GM23338 (cell line): Measurements from ENCODE around the gene CASP3. TPM values are rescaled to one million over a fixed set of nuclear protein-coding genes. Genes with fewer than 3 reads are reported as not detected.
A peak's percentile ranks its signal among the peaks of the same experiment; 100 is the strongest.

Experiments
- ATAC-seq: fragments of 200-7000 bp; cut with Tn5 transposase; 3 replicates; pipeline ENCODE4 v1.9.1; 2020
- DNase-seq: peaks from one replicate; pipeline ENCODE4 v3.0.0-alpha.2; 2015; ENCODE audit warnings: low spot score
- H2AFZ ChIP-seq: fragments of 200-600 bp; sonication (generic); 2 replicates; pipeline ENCODE4 v1.8.0; 2016; ENCODE audit warnings: antibody characterized with exemption, mild to moderate bottlenecking, moderate library complexity
- H3F3A ChIP-seq: fragments of 200-600 bp; sonication (generic); replicated peaks from 2 replicates; pipeline ENCODE4 v1.8.0; 2017; ENCODE audit warnings: antibody characterized with exemption, mixed run types, low read depth
- H3K27ac ChIP-seq: fragments of 200-600 bp; sonication (generic); 2 replicates; pipeline ENCODE4 v1.6.1; 2016; ENCODE audit warnings: low read depth
- H3K27me3 ChIP-seq: fragments of 200-600 bp; sonication (generic); 2 replicates; pipeline ENCODE4 v1.8.0; 2016; ENCODE audit warnings: mild to moderate bottlenecking, mixed run types, moderate library complexity; ENCODE audit not compliant: insufficient read depth
- H3K36me3 ChIP-seq: fragments of 200-600 bp; sonication (generic); 2 replicates; pipeline ENCODE4 v1.8.0; 2016; ENCODE audit warnings: mild to moderate bottlenecking; ENCODE audit not compliant: insufficient read depth
- H3K4me1 ChIP-seq: fragments of 200-600 bp; sonication (generic); 2 replicates; pipeline ENCODE4 v1.8.0; 2016; ENCODE audit warnings: mild to moderate bottlenecking, moderate library complexity; ENCODE audit not compliant: insufficient read depth
- H3K4me2 ChIP-seq: fragments of 200-600 bp; sonication (generic); 2 replicates; pipeline ENCODE4 v1.7.1; 2017; ENCODE audit warnings: mixed run types
- H3K4me3 ChIP-seq: fragments of 200-600 bp; sonication (generic); 2 replicates; pipeline ENCODE4 v1.6.1; 2016; ENCODE audit warnings: mixed run types
- H3K79me2 ChIP-seq: fragments of 200-600 bp; sonication (generic); replicated peaks from 2 replicates; pipeline ENCODE4 v1.8.0; 2017; ENCODE audit warnings: mild to moderate bottlenecking; ENCODE audit not compliant: insufficient read depth
- H3K9me2 ChIP-seq: fragments of 200-600 bp; sonication (generic); 2 replicates; pipeline ENCODE4 v1.8.0; 2017; ENCODE audit not compliant: insufficient read depth
- H4K20me1 ChIP-seq: fragments of 200-600 bp; sonication (generic); replicated peaks from 2 replicates; pipeline ENCODE4 v1.8.0; 2017; ENCODE audit warnings: mild to moderate bottlenecking; ENCODE audit not compliant: insufficient read depth
- H3K27ac Mint-ChIP-seq: 2 replicates; pipeline ENCODE4 v1.8.0; 2020; ENCODE audit warnings: inconsistent platforms, mild to moderate bottlenecking, moderate library complexity, mixed read lengths
- H3K27me3 Mint-ChIP-seq: 3 replicates; pipeline ENCODE4 v1.8.0; 2022; ENCODE audit warnings: low read depth, mild to moderate bottlenecking, moderate library complexity, mixed read lengths, inconsistent platforms; ENCODE audit not compliant: insufficient read depth, poor library complexity
- H3K36me3 Mint-ChIP-seq: 3 replicates; pipeline ENCODE4 v1.8.0; 2021; ENCODE audit warnings: low read depth, mild to moderate bottlenecking, inconsistent platforms, moderate library complexity, mixed read lengths
- H3K4me1 Mint-ChIP-seq: 3 replicates; pipeline ENCODE4 v1.8.0; 2020; ENCODE audit warnings: mild to moderate bottlenecking, inconsistent platforms, mixed read lengths
- H3K4me3 Mint-ChIP-seq: 3 replicates; pipeline ENCODE4 v1.8.0; 2021; ENCODE audit warnings: moderate library complexity, mild to moderate bottlenecking, inconsistent platforms, mixed read lengths
- H3K9me3 Mint-ChIP-seq: 3 replicates; pipeline ENCODE4 v1.8.0; 2020; ENCODE audit warnings: moderate library complexity, mild to moderate bottlenecking, inconsistent platforms, mixed read lengths
- CREB1 ChIP-seq: fragments of 250-450 bp; sonication (Bioruptor Pico); IDR thresholded peaks from 2 replicates; pipeline ENCODE4 v1.5.0; 2020; ENCODE audit warnings: low read depth, mild to moderate bottlenecking, moderate library complexity
- CTCF ChIP-seq, 2 experiments: fragments of 200-600 bp in 1 of 2; sonication (generic) in 1 of 2; conservative IDR thresholded peaks; 2 replicates each; pipeline versions ENCODE4 v1.5.1 to v1.6.1; 2016 to 2017; ENCODE audit warnings: antibody characterized with exemption in 2 of 2, low read depth in 2 of 2, mild to moderate bottlenecking in 2 of 2, moderate library complexity in 1 of 2
- EZH2 ChIP-seq: fragments of 200-600 bp; sonication (generic); IDR thresholded peaks from one replicate; pipeline ENCODE4 v1.8.0; 2017; ENCODE audit warnings: antibody characterized with exemption, mild to moderate bottlenecking, low read depth; ENCODE audit not compliant: unreplicated experiment
- EZH2phosphoT487 ChIP-seq: fragments of 200-600 bp; sonication (generic); IDR thresholded peaks from one replicate; pipeline ENCODE4 v1.8.1; 2018; ENCODE audit warnings: antibody characterized with exemption; ENCODE audit not compliant: unreplicated experiment
- JUNB ChIP-seq: IDR thresholded peaks from one replicate; pipeline ENCODE4 v1.6.1; 2016; ENCODE audit warnings: antibody characterized with exemption; ENCODE audit not compliant: unreplicated experiment
- NANOG ChIP-seq: IDR thresholded peaks from 2 replicates; pipeline ENCODE4 v1.6.1; 2016; ENCODE audit warnings: antibody characterized with exemption, borderline replicate concordance
- POLR2AphosphoS5 ChIP-seq: IDR thresholded peaks from 2 replicates; pipeline ENCODE4 v1.6.1; 2016; ENCODE audit warnings: antibody characterized with exemption, low read depth
- STAT1 ChIP-seq: IDR thresholded peaks from one replicate; pipeline ENCODE4 v1.6.1; 2016; ENCODE audit warnings: antibody characterized with exemption; ENCODE audit not compliant: unreplicated experiment
- ZNF114 ChIP-seq: fragments of 250-450 bp; sonication (Bioruptor Pico); IDR thresholded peaks from 2 replicates; pipeline ENCODE4 v1.5.0; 2020; ENCODE audit warnings: mild to moderate bottlenecking, moderate library complexity
- ZNF331 ChIP-seq: fragments of 250-450 bp; sonication (Bioruptor Pico); IDR thresholded peaks from 2 replicates; pipeline ENCODE4 v1.5.0; 2020; ENCODE audit warnings: low read depth, mild to moderate bottlenecking, moderate library complexity
- ZNF462 ChIP-seq: fragments of 250-450 bp; sonication (Bioruptor Pico); IDR thresholded peaks from 2 replicates; pipeline ENCODE4 v1.5.0; 2020; ENCODE audit warnings: mild to moderate bottlenecking, moderate library complexity
- polyA plus RNA-seq: library from polyadenylated mRNA; unstranded; fragments of >200 nt; fragmentation: Nextera tagmentation; extraction: Ambion mirVana; gene quantifications from 2 replicates; pipeline ENCODE4 v1.2.1, GENCODE V29; 2016
- total RNA-seq: library from RNA; depleted of rRNA; stranded (reverse); fragments of >200 nt; shearing (Covaris generic); gene quantifications from 2 replicates; pipeline ENCODE4 v1.2.3, GENCODE V29; 2014
- TF ChIP-seq, protein P1 (sequence below): IDR thresholded peaks from 2 replicates; pipeline ENCODE4 v1.6.1; 2016; ENCODE audit warnings: antibody characterized with exemption
- TF ChIP-seq, protein P2 (sequence below): IDR thresholded peaks from one replicate; pipeline ENCODE4 v1.6.1; 2018; ENCODE audit warnings: antibody characterized with exemption; ENCODE audit not compliant: unreplicated experiment

The CASP3 gene
- total and polyA plus RNA-seq, 2 experiments from 2014 or later: 50.5 to 84.4 TPM

- peaks cover 5% of the 10 kb centered on the region; the same call in 1 of the 2 replicates for H3K4me1 ChIP-seq
- Mint-ChIP-seq H3K4me1 (no peaks in the 10 kb centered on the region; the same call in 2 of the 3 replicates), H3K27ac (no peak overlapping the region), H3K36me3 (peaks cover 2% of the 10 kb centered on the region; the same call in 1 of the 3 replicates), H3K4me3 (no peak overlapping the region), H3K27me3 (no peaks in the 10 kb centered on the region), H3K9me3 (peaks cover 8% of the 10 kb centered on the region; the same call in 1 of the 3 replicates)
- no peaks in the 10 kb centered on the region for H3K9me2 ChIP-seq
- TF ChIP-seq EZH2 (no peak), CREB1 (CRISPR knock-in tag) (no peak), EZH2phosphoT487 (no peak), JUNB (no peak), STAT1 (no peak), POLR2AphosphoS5 (no peak), ZNF331 (CRISPR knock-in tag) (no peak), NANOG (no peak), ZNF462 (CRISPR knock-in tag) (no peak), CTCF (conservative IDR thresholded peaks at IDR 0.05; ENCODE audit: low read depth in 2 of 2) (no peak), ZNF114 (CRISPR knock-in tag) (no peak)
- TF ChIP-seq, protein P1, sequence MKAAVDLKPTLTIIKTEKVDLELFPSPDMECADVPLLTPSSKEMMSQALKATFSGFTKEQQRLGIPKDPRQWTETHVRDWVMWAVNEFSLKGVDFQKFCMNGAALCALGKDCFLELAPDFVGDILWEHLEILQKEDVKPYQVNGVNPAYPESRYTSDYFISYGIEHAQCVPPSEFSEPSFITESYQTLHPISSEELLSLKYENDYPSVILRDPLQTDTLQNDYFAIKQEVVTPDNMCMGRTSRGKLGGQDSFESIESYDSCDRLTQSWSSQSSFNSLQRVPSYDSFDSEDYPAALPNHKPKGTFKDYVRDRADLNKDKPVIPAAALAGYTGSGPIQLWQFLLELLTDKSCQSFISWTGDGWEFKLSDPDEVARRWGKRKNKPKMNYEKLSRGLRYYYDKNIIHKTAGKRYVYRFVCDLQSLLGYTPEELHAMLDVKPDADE: no peak
- TF ChIP-seq, protein P2, sequence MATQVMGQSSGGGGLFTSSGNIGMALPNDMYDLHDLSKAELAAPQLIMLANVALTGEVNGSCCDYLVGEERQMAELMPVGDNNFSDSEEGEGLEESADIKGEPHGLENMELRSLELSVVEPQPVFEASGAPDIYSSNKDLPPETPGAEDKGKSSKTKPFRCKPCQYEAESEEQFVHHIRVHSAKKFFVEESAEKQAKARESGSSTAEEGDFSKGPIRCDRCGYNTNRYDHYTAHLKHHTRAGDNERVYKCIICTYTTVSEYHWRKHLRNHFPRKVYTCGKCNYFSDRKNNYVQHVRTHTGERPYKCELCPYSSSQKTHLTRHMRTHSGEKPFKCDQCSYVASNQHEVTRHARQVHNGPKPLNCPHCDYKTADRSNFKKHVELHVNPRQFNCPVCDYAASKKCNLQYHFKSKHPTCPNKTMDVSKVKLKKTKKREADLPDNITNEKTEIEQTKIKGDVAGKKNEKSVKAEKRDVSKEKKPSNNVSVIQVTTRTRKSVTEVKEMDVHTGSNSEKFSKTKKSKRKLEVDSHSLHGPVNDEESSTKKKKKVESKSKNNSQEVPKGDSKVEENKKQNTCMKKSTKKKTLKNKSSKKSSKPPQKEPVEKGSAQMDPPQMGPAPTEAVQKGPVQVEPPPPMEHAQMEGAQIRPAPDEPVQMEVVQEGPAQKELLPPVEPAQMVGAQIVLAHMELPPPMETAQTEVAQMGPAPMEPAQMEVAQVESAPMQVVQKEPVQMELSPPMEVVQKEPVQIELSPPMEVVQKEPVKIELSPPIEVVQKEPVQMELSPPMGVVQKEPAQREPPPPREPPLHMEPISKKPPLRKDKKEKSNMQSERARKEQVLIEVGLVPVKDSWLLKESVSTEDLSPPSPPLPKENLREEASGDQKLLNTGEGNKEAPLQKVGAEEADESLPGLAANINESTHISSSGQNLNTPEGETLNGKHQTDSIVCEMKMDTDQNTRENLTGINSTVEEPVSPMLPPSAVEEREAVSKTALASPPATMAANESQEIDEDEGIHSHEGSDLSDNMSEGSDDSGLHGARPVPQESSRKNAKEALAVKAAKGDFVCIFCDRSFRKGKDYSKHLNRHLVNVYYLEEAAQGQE: no peak
- peak overlapping the region; percentile 76 for H2AFZ ChIP-seq
- H3K79me2 ChIP-seq: no peaks in the 10 kb centered on the region
- no peaks in the 10 kb centered on the region for H3K27me3 ChIP-seq
- no peaks in the 10 kb centered on the region for H4K20me1 ChIP-seq
- DNase-seq (no peak), ATAC-seq (no peak)
- H3F3A ChIP-seq: no peaks in the 10 kb centered on the region
- no peaks in the 10 kb centered on the region for H3K36me3 ChIP-seq
- no peak overlapping the region for H3K4me3 ChIP-seq
- H3K27ac ChIP-seq: no peak overlapping the region
- no peak overlapping the region for H3K4me2 ChIP-seq
Observed at GRCh38 chr4:184587701-184588100, 61.5 kb downstream of the CASP3 start.
